ENCODE results near the gene TDRD12.

DNA sequence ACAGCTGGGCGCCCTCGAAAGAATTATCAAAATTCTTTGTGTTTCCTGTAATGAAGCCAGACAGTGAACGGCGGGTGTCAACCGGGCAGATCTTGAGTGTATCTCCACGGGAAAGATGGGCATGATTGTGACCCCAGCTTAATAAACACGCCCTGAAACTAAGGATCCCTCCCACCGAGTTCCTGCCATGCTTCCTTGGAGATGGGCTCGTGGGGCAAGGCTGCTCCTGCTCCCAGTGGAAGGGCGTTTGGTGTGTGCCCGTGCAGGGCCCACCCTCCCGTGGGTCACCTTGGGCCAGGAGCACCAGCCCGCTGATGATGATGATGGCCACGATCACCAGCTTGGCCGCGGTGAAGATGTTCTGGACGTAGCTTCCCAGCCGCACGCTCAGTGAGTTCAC lies 142.6 kb downstream of the TDRD12 start:
- no peak for TF ChIP-seq CTCF (IDR thresholded peaks at IDR 0.05)
- no peak for TF ChIP-seq ZFX (IDR thresholded peaks at IDR 0.05; ENCODE audit: borderline replicate concordance)
